Left kidney (tissue), 2 donors: ENCODE measurements around the gene PRDM5. TPM values are rescaled to one million over a fixed set of nuclear protein-coding genes. Genes with fewer than 3 reads are reported as not detected.
"Not testable (repeated sequence)": the region's sequence is repeated elsewhere in the genome, so short reads cannot be mapped to it uniquely, and the experiment has no call there.

ENCODE experiments used
- DNase-seq: peaks from one replicate; pipeline ENCODE4 v3.0.0-alpha.2; 2013
- polyA plus RNA-seq: library from polyadenylated mRNA; unstranded; fragments of 120-200 nt; gene quantifications from one replicate; pipeline ENCODE4 v1.2.1, GENCODE V29; 2013; ENCODE audit not compliant: insufficient read length

PRDM5 gene
- polyA plus RNA-seq, 1 donor = 23.6 TPM

DNA sequence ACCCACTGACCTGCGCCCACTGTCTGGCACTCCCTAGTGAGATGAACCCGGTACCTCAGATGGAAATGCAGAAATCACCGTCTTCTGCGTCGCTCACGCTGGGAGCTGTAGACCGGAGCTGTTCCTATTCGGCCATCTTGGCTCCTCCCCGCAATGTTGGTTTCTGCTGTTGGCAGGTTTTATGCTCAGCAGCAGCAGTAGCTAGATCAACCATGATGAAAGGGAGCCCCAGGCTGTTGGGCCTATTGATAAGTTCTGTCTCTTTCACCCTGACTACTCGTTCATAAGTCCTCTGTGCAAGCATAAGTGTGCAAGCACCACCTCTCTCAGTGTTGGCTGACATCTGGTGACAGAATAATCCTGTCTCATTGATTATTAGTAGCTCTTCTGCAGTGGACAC lies 274.2 kb downstream of the PRDM5 start:
- DNase-seq = not testable (repeated sequence)

Other genes starting within 250 kb of the PRDM5 start
- 84.9 TPM for gene NDNF, start 149.8 kb upstream of the PRDM5 start, polyA plus RNA-seq
- 2.6 TPM for gene TNIP3, start 241.6 kb upstream of the PRDM5 start, polyA plus RNA-seq